IMR-90 (cell line): ENCODE measurements around the gene ARHGEF6. TPM values are rescaled to one million over a fixed set of nuclear protein-coding genes. Genes with fewer than 3 reads are reported as not detected.

ENCODE experiments used
- ATAC-seq: fragments of 200-7000 bp; cut with Tn5 transposase; 2 replicates; pipeline ENCODE4 v1.9.1; 2020; ENCODE audit warnings: low read depth, mild to moderate bottlenecking, moderate library complexity
- BruUV-seq: library from RNA; stranded (reverse); fragments of 400-500 nt; replicated peaks from 2 replicates; lab custom pipeline; 2021; lab: Mats Ljungman, UMichigan
- CTCF ChIA-PET: fragments of 300-600 bp; formaldehyde crosslinking; extraction: SDS; loops from one replicate; lab custom pipeline; 2021; ENCODE audit warnings: antibody characterized with exemption; lab: Yijun Ruan, JAX
- POLR2A ChIA-PET: fragments of 300-600 bp; sonication (Branson Sonifier 250); formaldehyde crosslinking; loops from one replicate; lab custom pipeline; 2022; ENCODE audit warnings: antibody characterized with exemption; ENCODE audit not compliant: unreplicated experiment; lab: Charles Lee
- DNase-seq: peaks from one replicate; pipeline ENCODE4 v3.0.0; 2013
- H2AFZ ChIP-seq: replicated peaks from 2 replicates; pipeline ENCODE3; 2013; ENCODE audit warnings: low read length, mild to moderate bottlenecking; ENCODE audit not compliant: poor library complexity
- H2AK5ac ChIP-seq: 2 replicates; pipeline ENCODE4 v1.6.1; 2013; ENCODE audit warnings: low read depth, low read length, inconsistent platforms
- H2AK9ac ChIP-seq: replicated peaks from 2 replicates; pipeline ENCODE3; 2013; ENCODE audit warnings: mild to moderate bottlenecking, low read depth, low read length, moderate library complexity; ENCODE audit not compliant: poor library complexity
- H2BK120ac ChIP-seq: 2 replicates; pipeline ENCODE4 v1.6.1; 2013; ENCODE audit warnings: low read depth, low read length, inconsistent platforms
- H2BK15ac ChIP-seq: 3 replicates; pipeline ENCODE4 v1.6.1; 2013; ENCODE audit warnings: low read depth, low read length, inconsistent platforms
- H2BK20ac ChIP-seq: 2 replicates; pipeline ENCODE4 v1.6.1; 2013; ENCODE audit warnings: low read depth, mild to moderate bottlenecking, inconsistent platforms, low read length, moderate library complexity
- H2BK5ac ChIP-seq: 2 replicates; pipeline ENCODE4 v1.6.1; 2013; ENCODE audit warnings: mild to moderate bottlenecking, low read depth, low read length, inconsistent platforms; ENCODE audit not compliant: poor library complexity, severe bottlenecking
- H3K14ac ChIP-seq: replicated peaks from 2 replicates; pipeline ENCODE4 v1.6.1; 2013; ENCODE audit warnings: low read depth, low read length, inconsistent platforms
- H3K18ac ChIP-seq: 2 replicates; pipeline ENCODE4 v1.6.1; 2013; ENCODE audit warnings: low read depth, low read length, control low read depth
- H3K23ac ChIP-seq: 2 replicates; pipeline ENCODE4 v1.6.1; 2013; ENCODE audit warnings: low read depth, low read length, inconsistent platforms
- H3K27ac ChIP-seq: 2 replicates; pipeline ENCODE4 v1.5.1; 2013; ENCODE audit warnings: mild to moderate bottlenecking, control low read depth, low read length; ENCODE audit not compliant: insufficient read depth
- H3K27me3 ChIP-seq: 2 replicates; pipeline ENCODE4 v1.6.1; 2013; ENCODE audit warnings: low read length; ENCODE audit not compliant: control insufficient read depth, insufficient read depth
- H3K36me3 ChIP-seq: 2 replicates; pipeline ENCODE4 v1.6.1; 2013; ENCODE audit warnings: low read length, mixed read lengths; ENCODE audit not compliant: control insufficient read depth, insufficient read depth
- H3K4ac ChIP-seq: 2 replicates; pipeline ENCODE4 v1.6.1; 2013; ENCODE audit warnings: low read depth, low read length, inconsistent platforms
- H3K4me1 ChIP-seq: 2 replicates; pipeline ENCODE4 v1.6.1; 2013; ENCODE audit warnings: low read length, mixed read lengths; ENCODE audit not compliant: control insufficient read depth, insufficient read depth
- H3K4me2 ChIP-seq: 2 replicates; pipeline ENCODE4 v1.6.1; 2013; ENCODE audit warnings: low read depth, mild to moderate bottlenecking, control low read depth, low read length, moderate library complexity
- H3K4me3 ChIP-seq: 2 replicates; pipeline ENCODE4 v1.5.1; 2013; ENCODE audit warnings: low read depth, mild to moderate bottlenecking, control low read depth, low read length, moderate library complexity; ENCODE audit not compliant: insufficient read depth
- H3K56ac ChIP-seq: 2 replicates; pipeline ENCODE4 v1.6.1; 2013; ENCODE audit warnings: low read length, inconsistent platforms; ENCODE audit not compliant: insufficient read depth; ENCODE audit errors: extremely low read depth
- H3K79me1 ChIP-seq, 2 experiments: 2 replicates each; pipeline ENCODE4 v1.6.1; 2013; ENCODE audit warnings: low read length in 2 of 2, inconsistent platforms in 1 of 2, low read depth in 1 of 2
- H3K9ac ChIP-seq: 2 replicates; pipeline ENCODE4 v1.6.1; 2013; ENCODE audit warnings: low read depth, low read length, control low read depth
- H3K9me1 ChIP-seq: 2 replicates; pipeline ENCODE4 v1.6.1; 2013; ENCODE audit warnings: low read length, inconsistent platforms; ENCODE audit not compliant: insufficient read depth
- H3K9me3 ChIP-seq: 2 replicates; pipeline ENCODE4 v1.6.1; 2013; ENCODE audit warnings: low read length; ENCODE audit not compliant: control insufficient read depth, insufficient read depth
- H4K20me1 ChIP-seq: 2 replicates; pipeline ENCODE4 v1.6.1; 2013; ENCODE audit warnings: low read length, inconsistent platforms; ENCODE audit not compliant: insufficient read depth
- H4K5ac ChIP-seq: 2 replicates; pipeline ENCODE4 v1.6.1; 2013; ENCODE audit warnings: mild to moderate bottlenecking, low read depth, low read length, control low read depth
- H4K8ac ChIP-seq, 2 experiments: 2 replicates each; pipeline ENCODE4 v1.6.1; 2013; ENCODE audit warnings: low read depth in 2 of 2, low read length in 2 of 2, control low read depth in 1 of 2, inconsistent platforms in 1 of 2
- H4K91ac ChIP-seq: 2 replicates; pipeline ENCODE4 v1.6.1; 2013; ENCODE audit warnings: low read depth, low read length, inconsistent platforms; ENCODE audit not compliant: insufficient read depth
- BHLHE40 ChIP-seq: fragments of 150-350 bp; IDR thresholded peaks from 2 replicates; pipeline ENCODE4 v1.6.1; 2016; ENCODE audit warnings: mild to moderate bottlenecking, low read depth, low read length
- CEBPB ChIP-seq: IDR thresholded peaks from 2 replicates; pipeline ENCODE4 v1.6.1; 2012; ENCODE audit warnings: low read depth, low read length, improper control_type of control experiment
- CHD1 ChIP-seq: IDR thresholded peaks from 2 replicates; pipeline ENCODE4 v1.6.1; 2012; ENCODE audit warnings: low read depth, low read length, improper control_type of control experiment
- CTCF ChIP-seq: conservative IDR thresholded peaks from 2 replicates; pipeline ENCODE4 v1.5.1; 2012; ENCODE audit warnings: mild to moderate bottlenecking, low read depth, low read length, improper control_type of control experiment
- ELK1 ChIP-seq: fragments of 150-350 bp; IDR thresholded peaks from 2 replicates; pipeline ENCODE4 v1.6.1; 2016; ENCODE audit warnings: low read depth, mild to moderate bottlenecking, low read length, moderate library complexity, borderline replicate concordance
- FOS ChIP-seq: fragments of 150-350 bp; IDR thresholded peaks from 2 replicates; pipeline ENCODE4 v1.6.1; 2016; ENCODE audit warnings: low read depth, low read length
- MAFK ChIP-seq: IDR thresholded peaks from 2 replicates; pipeline ENCODE4 v1.6.1; 2012; ENCODE audit warnings: low read depth, low read length, improper control_type of control experiment
- MAZ ChIP-seq: IDR thresholded peaks from 2 replicates; pipeline ENCODE4 v1.6.1; 2012; ENCODE audit warnings: low read depth, mild to moderate bottlenecking, low read length, improper control_type of control experiment, moderate library complexity, borderline replicate concordance
- MXI1 ChIP-seq: IDR thresholded peaks from 2 replicates; pipeline ENCODE4 v1.6.1; 2012; ENCODE audit warnings: low read depth, mild to moderate bottlenecking, low read length, moderate library complexity, borderline replicate concordance
- NFE2L2 ChIP-seq: fragments of 150-350 bp; IDR thresholded peaks from 2 replicates; pipeline ENCODE4 v1.6.1; 2016; ENCODE audit warnings: low read depth, mild to moderate bottlenecking, low read length
- POLR2A ChIP-seq: IDR thresholded peaks from 2 replicates; pipeline ENCODE4 v1.6.1; 2012; ENCODE audit warnings: mild to moderate bottlenecking, low read depth, low read length
- RAD21 ChIP-seq: IDR thresholded peaks from 2 replicates; pipeline ENCODE4 v1.6.1; 2012; ENCODE audit warnings: low read length, improper control_type of control experiment
- RCOR1 ChIP-seq: IDR thresholded peaks from 2 replicates; pipeline ENCODE4 v1.6.1; 2012; ENCODE audit warnings: mild to moderate bottlenecking, low read length, improper control_type of control experiment; ENCODE audit not compliant: insufficient replicate concordance
- RFX5 ChIP-seq: IDR thresholded peaks from 2 replicates; pipeline ENCODE4 v1.8.0; 2012; ENCODE audit warnings: low read depth, mild to moderate bottlenecking, low read length, moderate library complexity
- SMC3 ChIP-seq: fragments of 150-350 bp; IDR thresholded peaks from 2 replicates; pipeline ENCODE4 v1.6.1; 2016; ENCODE audit warnings: low read depth, mild to moderate bottlenecking, antibody characterized with exemption, low read length, moderate library complexity
- USF2 ChIP-seq: fragments of 150-350 bp; IDR thresholded peaks from 2 replicates; pipeline ENCODE4 v1.6.1; 2017; ENCODE audit warnings: mild to moderate bottlenecking, antibody characterized with exemption, low read length, low read depth
- WGBS, 2 experiments: methylation state at CpG; one replicate each; pipeline versions ENCODE4 v1.1.5 to v1.1.7; 2013; ENCODE audit warnings: missing lambda C conversion rate in 2 of 2; ENCODE audit not compliant: insufficient read length in 1 of 2; ENCODE audit errors: extremely low coverage in 2 of 2; 5-methylcytosine and 5-hydroxymethylcytosine counted together
- dilution Hi-C: fragments of 300-500 bp; cut with HindIII; formaldehyde crosslinking; loops from one replicate; pipeline ENCODE4 v1.14.3; 2018; ENCODE audit warnings: low sequenced_read_pairs; ENCODE audit not compliant: unreplicated experiment
- in situ Hi-C: fragments of 300-500 bp; cut with MboI; formaldehyde crosslinking; loops from 3 replicates; pipeline ENCODE4 v1.14.3; 2019; ENCODE audit warnings: low sequenced_read_pairs, inconsistent platforms, mixed read lengths
- intact Hi-C: fragments of 100-400 bp; cut with micrococcal nuclease; formaldehyde crosslinking; loops from 2 replicates; pipeline ENCODE4 v1.10.0; 2022
- polyA plus RNA-seq, 3 experiments: library from polyadenylated mRNA; depleted of rRNA; stranded (reverse); fragments of >200 nt; gene quantifications; 2 replicates each; pipeline ENCODE4 v1.2.3, GENCODE V29; 2012; ENCODE audit warnings: low replicate concordance in 1 of 3
- total RNA-seq: library from RNA; depleted of rRNA; stranded (reverse); fragments of >200 nt; gene quantifications from 2 replicates; pipeline ENCODE4 v1.2.3, GENCODE V29; 2012

Gene ARHGEF6
- total and polyA plus RNA-seq, 2 of the 4 experiments (the other 2 are of a cell fraction) = 2.1 to 2.7 TPM

GRCh38 chrX:136626237-136626636 is 154.5 kb downstream of the ARHGEF6 start:
- intact Hi-C loops = no loop called here

More at GRCh38 chrX:136626237-136626636, 154.5 kb downstream of the ARHGEF6 start:
- Histone ChIP-seq H3K4ac (no peak overlapping the region), H2AK9ac (no peak overlapping the region), H3K79me1 (no peaks in the 10 kb centered on the region), H3K36me3 (no peaks in the 10 kb centered on the region), H3K9ac (no peak overlapping the region), H2BK20ac (no peak overlapping the region), H3K27me3 (peaks cover 3% of the 10 kb centered on the region; the same call in 1 of the 2 replicates), H4K20me1 (no peaks in the 10 kb centered on the region), H3K27ac (no peak overlapping the region), H2AK5ac (no peak overlapping the region), H3K23ac (no peak overlapping the region), H2BK120ac (no peak overlapping the region), H4K91ac (no peak overlapping the region), H2BK5ac (no peak overlapping the region), H4K5ac (no peak overlapping the region), H3K4me2 (no peak overlapping the region), H3K14ac (no peak overlapping the region), H2AFZ (no peak overlapping the region), H3K18ac (no peak overlapping the region), H3K9me1 (no peaks in the 10 kb centered on the region), H3K56ac (no peak overlapping the region), H3K4me3 (no peak overlapping the region), H4K8ac (no peak overlapping the region), H3K9me3 (no peaks in the 10 kb centered on the region), H2BK15ac (no peak overlapping the region), H3K4me1 (no peaks in the 10 kb centered on the region)
- in situ Hi-C loops = no loop called here
- no peak for TF ChIP-seq RAD21
- no peak for TF ChIP-seq CHD1
- no peak for TF ChIP-seq MAZ
- TF ChIP-seq NFE2L2 = no peak
- TF ChIP-seq RCOR1 = no peak
- no peak for TF ChIP-seq FOS
- TF ChIP-seq BHLHE40 = no peak
- TF ChIP-seq CTCF = no peak
- TF ChIP-seq MXI1 = no peak
- TF ChIP-seq CEBPB = no peak
- no peak for TF ChIP-seq POLR2A
- no peak for TF ChIP-seq RFX5
- TF ChIP-seq MAFK = no peak
- TF ChIP-seq SMC3 = no peak
- no peak for TF ChIP-seq USF2
- no peak for TF ChIP-seq ELK1
- WGBS, 2 experiments = no CpG with 5 or more reads among the region's 2 CpGs
- CTCF ChIA-PET = interaction anchor here (0.6 kb wide), 1 partner anchor 69 kb away, joined by 3 read pairs; no protein-coding TSS in a partner anchor
- ATAC-seq = no peak
- DNase-seq = no peak
- BruUV-seq = no TSS peak
- dilution Hi-C loops = no loop called here
- POLR2A ChIA-PET = no interaction called here
